ENCODE results near the gene CIART.

Gene CIART

DNA sequence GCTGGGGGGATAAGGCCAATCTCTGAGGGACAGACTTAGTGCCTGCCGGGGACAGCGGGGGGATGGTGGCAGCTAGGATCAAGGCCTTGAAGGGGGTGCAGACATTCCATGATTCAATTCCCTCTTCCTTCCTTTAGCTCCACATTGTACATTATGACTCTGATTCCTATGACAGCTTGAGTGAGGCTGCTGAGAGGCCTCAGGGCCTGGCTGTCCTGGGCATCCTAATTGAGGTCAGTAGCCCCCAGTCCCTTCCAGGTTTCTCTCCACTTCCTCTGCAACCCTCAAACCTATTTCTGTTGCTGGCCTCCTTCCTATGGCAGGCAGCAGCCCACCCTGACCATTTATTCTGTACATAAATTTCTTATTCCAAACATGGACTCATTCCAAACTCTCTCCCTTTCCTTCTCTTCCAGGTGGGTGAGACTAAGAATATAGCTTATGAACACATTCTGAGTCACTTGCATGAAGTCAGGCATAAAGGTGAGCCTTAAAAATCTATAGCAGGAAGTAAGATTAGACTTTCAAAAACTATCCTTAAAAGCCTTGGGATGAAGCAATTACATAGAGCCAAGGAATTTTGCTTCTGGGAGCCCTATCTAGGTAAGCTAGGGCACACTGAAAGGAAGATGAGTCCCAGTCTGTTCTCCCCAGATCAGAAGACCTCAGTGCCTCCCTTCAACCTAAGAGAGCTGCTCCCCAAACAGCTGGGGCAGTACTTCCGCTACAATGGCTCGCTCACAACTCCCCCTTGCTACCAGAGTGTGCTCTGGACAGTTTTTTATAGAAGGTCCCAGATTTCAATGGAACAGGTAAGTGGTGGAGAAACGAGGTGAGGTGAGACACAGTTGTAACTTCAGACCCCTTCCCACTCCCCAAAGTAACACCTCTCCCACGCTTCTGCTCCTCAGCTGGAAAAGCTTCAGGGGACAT, 19.7 kb upstream of the CIART start:
- in situ Hi-C loops (cut with HindIII; ENCODE audit: low sequenced_read_pairs): no loop called here
- TF ChIP-seq, protein P1, sequence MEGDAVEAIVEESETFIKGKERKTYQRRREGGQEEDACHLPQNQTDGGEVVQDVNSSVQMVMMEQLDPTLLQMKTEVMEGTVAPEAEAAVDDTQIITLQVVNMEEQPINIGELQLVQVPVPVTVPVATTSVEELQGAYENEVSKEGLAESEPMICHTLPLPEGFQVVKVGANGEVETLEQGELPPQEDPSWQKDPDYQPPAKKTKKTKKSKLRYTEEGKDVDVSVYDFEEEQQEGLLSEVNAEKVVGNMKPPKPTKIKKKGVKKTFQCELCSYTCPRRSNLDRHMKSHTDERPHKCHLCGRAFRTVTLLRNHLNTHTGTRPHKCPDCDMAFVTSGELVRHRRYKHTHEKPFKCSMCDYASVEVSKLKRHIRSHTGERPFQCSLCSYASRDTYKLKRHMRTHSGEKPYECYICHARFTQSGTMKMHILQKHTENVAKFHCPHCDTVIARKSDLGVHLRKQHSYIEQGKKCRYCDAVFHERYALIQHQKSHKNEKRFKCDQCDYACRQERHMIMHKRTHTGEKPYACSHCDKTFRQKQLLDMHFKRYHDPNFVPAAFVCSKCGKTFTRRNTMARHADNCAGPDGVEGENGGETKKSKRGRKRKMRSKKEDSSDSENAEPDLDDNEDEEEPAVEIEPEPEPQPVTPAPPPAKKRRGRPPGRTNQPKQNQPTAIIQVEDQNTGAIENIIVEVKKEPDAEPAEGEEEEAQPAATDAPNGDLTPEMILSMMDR (IDR thresholded peaks at IDR 0.05; ENCODE audit: low read depth, low read length): no peak
- no peak overlapping the region for H3K4me3 ChIP-seq (ENCODE audit: low read depth, low read length)
- no peak for DNase-seq (ENCODE audit: low read depth, low spot score)

DNA sequence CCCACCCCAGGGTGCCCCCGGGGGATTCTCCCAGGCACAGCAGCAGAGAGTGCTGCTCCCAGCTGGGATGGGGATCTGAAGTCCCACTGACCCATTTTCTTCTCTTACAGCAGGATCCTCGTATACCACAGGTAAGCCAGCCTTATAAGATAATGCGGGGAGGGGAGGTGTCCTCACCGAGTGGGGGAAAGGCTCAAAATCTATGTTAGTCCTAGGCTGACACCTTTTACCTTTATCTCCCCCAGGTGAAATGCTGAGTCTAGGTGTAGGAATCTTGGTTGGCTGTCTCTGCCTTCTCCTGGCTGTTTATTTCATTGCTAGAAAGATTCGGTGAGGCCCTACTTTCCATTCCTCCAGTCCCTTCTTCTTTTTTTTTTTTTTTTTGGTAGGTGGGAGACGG, 18.8 kb upstream of the CIART start:
- no peak for DNase-seq (ENCODE audit: low read depth, low spot score)
- H3K4me3 ChIP-seq (ENCODE audit: low read depth, low read length): no peak overlapping the region
- TF ChIP-seq, protein P1 (IDR thresholded peaks at IDR 0.05; ENCODE audit: low read depth, low read length): no peak
- in situ Hi-C loops (cut with HindIII; ENCODE audit: low sequenced_read_pairs): no loop called here

DNA sequence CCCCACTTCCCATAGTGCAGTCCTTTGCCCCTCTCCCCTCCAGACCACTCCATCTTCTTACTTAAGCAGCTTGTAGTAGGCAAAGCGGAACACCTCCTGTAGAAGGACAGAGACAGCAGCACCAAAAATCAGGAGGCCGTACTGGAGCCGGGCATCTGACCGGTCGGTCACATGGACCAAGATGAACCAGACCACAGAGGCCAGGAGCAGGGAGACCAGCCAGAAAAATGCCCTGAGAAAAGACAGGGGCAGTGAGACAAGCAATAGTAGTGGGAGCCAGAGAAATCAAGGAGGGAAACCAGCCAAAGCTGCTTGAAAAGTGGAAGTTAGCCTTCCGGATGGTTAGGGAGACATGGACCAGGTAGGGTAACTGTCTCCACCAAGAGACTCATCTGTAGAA, 14.5 kb upstream of the CIART start:
- DNase-seq (ENCODE audit: low read depth, low spot score): no peak
- TF ChIP-seq, protein P1 (IDR thresholded peaks at IDR 0.05; ENCODE audit: low read depth, low read length): no peak
- in situ Hi-C loops (cut with HindIII; ENCODE audit: low sequenced_read_pairs): no loop called here
- peak overlapping the region; percentile 97 for H3K4me3 ChIP-seq (ENCODE audit: low read depth, low read length)

DNA sequence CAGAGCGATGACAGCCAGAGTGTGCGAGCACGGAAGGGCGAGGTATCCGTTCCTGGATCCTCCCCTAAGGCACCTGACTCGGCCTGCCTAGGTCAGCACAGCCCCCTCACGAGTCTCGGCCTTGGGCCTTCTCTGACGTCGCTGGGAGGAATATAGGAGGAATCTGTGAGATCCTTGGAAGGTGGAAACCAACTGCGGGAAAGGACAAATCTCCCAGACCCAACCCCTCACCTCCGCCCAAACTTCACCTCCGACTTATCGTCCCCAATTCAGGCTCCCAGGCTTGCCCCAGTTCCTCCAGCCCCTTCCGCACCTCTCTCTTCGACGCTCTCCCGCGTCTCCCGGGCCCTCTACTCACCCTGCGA, 14.0 kb upstream of the CIART start:
- no peak for DNase-seq (ENCODE audit: low read depth, low spot score)
- H3K4me3 ChIP-seq (ENCODE audit: low read depth, low read length): peak overlapping the region; percentile 97
- TF ChIP-seq, protein P1 (IDR thresholded peaks at IDR 0.05; ENCODE audit: low read depth, low read length): no peak
- in situ Hi-C loops (cut with HindIII; ENCODE audit: low sequenced_read_pairs): no loop called here

DNA sequence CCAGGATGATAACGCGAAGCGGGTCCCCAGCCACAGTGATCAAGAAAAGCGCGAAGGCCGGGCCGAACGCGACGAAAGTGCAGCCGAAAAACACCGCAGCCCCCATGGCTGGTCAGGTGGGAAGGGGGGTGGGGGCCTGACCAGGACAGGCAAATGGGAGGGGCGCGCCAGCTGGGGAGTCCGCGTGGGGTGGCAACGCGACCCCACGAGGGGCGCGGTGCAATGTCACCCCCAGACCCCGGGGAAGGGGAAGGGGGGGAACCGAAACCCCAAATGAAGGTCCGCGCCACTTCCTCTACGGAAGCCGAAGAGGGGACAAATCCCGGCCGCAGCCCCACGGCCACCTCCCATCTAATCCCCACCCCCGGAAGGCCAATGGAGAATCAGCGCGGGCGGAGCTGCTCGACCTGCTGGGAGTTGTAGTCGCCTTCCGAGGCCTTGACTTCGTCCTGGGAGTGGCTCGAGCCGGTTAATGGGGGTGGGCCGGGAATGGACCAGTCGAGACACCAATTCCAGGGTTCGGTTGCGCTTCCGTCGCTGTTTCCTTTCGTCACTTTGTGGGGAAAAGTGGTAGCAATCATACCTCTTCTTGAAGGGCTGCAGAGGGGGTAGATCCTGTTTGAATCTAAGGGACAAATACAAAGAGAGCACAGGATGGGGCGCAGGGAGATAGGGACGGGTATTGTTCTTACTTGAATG, 13.5 kb upstream of the CIART start, which contains the start of gene APH1A:
TSS of gene APH1A (minus strand) at position 312 of the 699 bp plus-strand sequence. CDS start at position 106, 206 bp downstream.
- H3K4me3 ChIP-seq (ENCODE audit: low read depth, low read length): peak within 1 kb of the TSS; percentile 97
- in situ Hi-C loops (cut with HindIII; ENCODE audit: low sequenced_read_pairs): no loop called here
- DNase-seq (ENCODE audit: low read depth, low spot score): peak; percentile 98
- TF ChIP-seq, protein P1 (IDR thresholded peaks at IDR 0.05; ENCODE audit: low read depth, low read length): no peak

DNA sequence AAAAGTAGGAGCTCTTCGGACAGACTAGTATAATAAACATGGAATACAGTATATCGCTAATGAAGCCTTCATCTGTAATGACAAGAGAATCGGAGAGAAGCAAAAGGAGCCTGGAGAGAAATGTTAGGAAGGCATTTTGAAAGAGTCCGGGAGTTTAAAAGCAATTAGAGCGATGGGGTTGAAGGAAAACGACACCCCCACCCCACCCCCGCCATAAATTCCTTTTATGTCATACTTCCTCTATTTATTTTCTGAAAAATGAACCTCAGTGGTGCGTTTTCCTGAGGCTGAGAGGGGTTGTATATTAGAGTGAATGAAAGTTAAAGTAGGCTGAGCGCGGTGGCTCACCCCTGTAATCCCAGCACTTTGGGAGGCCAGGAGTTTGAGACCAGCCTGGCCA, 12.9 kb upstream of the CIART start:
- TF ChIP-seq, protein P1 (IDR thresholded peaks at IDR 0.05; ENCODE audit: low read depth, low read length): no peak
- in situ Hi-C loops (cut with HindIII; ENCODE audit: low sequenced_read_pairs): no loop called here
- DNase-seq (ENCODE audit: low read depth, low spot score): no peak
- peak overlapping the region; percentile 97 for H3K4me3 ChIP-seq (ENCODE audit: low read depth, low read length)

All from astrocyte of the spinal cord (primary cell).